GM18868 (cell line): ENCODE measurements around the gene EVA1C.
"Not testable (repeated sequence)": the region's sequence is repeated elsewhere in the genome, so short reads cannot be mapped to it uniquely, and the experiment has no call there.

ENCODE experiments used
- ATAC-seq: cut with Tn5 transposase; IDR thresholded peaks from one replicate; pipeline ENCODE4 v1.9.1; 2021; ENCODE audit warnings: mild to moderate bottlenecking, moderate library complexity; ENCODE audit not compliant: unreplicated experiment

The EVA1C gene

GRCh38 chr21:32523988-32524719 is 111.6 kb downstream of the EVA1C start:
- ATAC-seq, result no peak

- ATAC-seq, result no peak
Measured at GRCh38 chr21:32525282-32525681, 112.8 kb downstream of the EVA1C start.

- ATAC-seq, result no peak
Measured at GRCh38 chr21:32529679-32530078, 117.2 kb downstream of the EVA1C start.

GRCh38 chr21:32530809-32531208 is 118.3 kb downstream of the EVA1C start:
- not testable (repeated sequence) for ATAC-seq

- not testable (repeated sequence) for ATAC-seq
Measured at GRCh38 chr21:32531561-32531960, 119.1 kb downstream of the EVA1C start.

- ATAC-seq, result no peak
Measured at GRCh38 chr21:32532636-32533035, 120.1 kb downstream of the EVA1C start.

GRCh38 chr21:32533053-32533452 is 120.5 kb downstream of the EVA1C start:
- no peak for ATAC-seq

GRCh38 chr21:32533611-32534010 is 121.1 kb downstream of the EVA1C start:
- no peak for ATAC-seq

- no peak for ATAC-seq
Measured at GRCh38 chr21:32534113-32534512, 121.6 kb downstream of the EVA1C start.

- ATAC-seq, result no peak
Measured at GRCh38 chr21:32535612-32536011, 123.1 kb downstream of the EVA1C start.

DNA sequence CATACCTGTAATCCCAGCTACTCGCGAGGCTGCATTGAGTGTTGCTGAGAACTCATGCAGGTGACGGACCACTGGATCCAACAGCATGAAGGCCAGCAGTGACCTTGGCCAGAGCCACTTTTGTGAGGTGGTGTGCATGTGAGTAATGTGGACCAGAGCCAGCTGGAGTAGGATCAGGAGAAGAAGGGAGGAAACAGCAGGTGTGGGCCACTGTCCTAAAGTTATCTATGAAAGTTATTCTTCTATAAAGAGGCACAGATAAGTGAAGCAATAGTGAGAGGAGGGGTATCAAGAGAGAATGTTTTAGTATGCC is 125.0 kb downstream of the EVA1C start:
- ATAC-seq, result no peak

- ATAC-seq, result no peak
Measured at GRCh38 chr21:32538147-32538792, 125.8 kb downstream of the EVA1C start.

DNA sequence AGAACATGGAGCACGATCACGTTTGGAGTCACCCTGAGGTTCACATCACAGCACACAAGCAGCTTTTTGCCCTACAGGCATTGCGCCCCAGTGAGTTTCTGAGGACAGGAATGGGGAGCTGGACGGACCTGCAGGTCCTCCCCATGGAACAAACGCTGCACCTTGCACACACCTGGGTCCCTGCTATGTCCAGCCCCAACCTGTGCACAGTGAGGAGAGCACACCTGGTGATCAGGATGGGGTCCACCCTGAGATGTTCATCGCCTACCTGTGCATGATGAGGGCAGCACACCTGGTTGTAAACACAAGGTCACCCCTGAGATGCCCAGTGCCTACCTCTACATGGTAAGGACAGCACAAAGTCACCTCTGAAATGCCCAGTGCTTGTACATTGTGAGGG is 126.9 kb downstream of the EVA1C start:
- no peak for ATAC-seq

DNA sequence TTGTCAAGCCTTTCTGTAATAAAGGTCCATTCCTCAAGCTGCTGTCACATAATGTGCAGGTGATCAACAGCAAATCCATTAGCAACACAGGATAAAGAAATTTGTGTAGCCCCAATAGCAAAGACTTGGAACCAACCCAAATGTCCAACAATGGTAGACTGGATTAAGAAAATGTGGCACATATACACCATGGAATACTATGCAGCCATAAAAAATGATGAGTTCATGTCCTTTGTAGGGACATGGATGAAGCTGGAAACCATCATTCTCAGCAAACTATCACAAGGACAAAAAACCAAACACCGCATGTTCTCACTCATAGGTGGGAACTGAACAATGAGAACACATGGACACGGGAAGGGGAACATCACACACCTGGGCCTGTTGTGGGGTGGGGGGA is 130.6 kb downstream of the EVA1C start:
- not testable (repeated sequence) for ATAC-seq

DNA sequence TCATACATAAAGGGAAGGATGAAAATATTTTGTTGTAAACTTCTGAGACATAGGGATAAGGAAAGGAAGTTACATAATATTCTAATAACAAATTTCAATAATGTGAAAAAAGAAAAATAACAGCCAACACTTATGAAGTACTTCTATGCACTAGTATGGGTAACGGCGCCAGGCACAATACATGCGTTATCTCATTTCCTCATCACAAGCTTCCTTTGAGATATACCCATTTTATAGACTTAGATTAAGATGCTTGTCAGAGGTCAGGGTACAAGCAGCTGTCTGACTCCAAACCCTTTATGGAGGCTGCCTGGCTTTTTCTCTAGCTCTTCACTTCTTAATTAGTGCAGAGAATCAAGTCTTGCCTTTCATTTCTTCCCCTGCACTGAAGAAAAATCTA is 131.5 kb downstream of the EVA1C start:
- ATAC-seq, result no peak

GRCh38 chr21:32544697-32545096 is 132.2 kb downstream of the EVA1C start:
- no peak for ATAC-seq

DNA sequence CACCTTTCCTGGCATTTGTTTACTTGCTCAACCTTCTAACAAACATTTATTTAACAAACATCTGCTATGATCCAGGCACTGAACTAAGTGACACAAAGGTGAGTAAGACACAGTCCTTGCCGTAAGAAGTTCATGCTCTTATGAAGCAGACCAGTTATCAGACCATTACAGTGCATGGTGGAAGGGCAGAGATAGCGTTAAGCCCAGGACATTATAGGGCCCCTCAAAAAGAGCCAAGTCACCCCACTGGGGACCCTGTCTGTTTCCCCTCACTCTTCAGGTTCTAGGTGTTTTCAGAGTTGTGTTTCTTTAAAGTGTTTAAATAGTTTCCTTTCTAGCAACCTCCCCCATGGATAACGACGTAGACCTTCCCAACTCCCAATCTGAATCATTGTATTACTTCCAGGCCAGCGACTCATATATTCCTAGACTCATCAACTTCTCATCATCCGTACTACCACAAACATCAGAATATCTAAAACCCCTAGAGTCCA is 133.5 kb downstream of the EVA1C start:
- ATAC-seq, result no peak

DNA sequence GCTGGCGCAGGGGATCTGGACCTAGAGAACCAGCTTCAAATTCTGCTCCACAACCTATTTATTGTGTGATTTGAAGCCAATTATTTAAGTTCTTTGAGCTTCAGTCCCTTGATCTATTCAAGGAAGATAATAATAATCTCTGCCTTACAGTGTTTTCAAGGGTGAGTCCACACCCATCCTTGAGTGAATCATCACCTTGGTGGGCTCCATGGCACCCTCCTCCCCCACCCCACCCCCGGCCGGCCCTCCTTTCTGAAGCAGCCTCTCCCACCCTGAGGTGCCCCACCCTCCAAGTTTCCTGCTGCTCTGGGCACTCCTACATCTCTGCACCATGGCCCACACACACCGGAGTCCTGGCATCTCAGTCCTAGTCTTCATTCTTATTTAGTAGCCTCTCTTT is 134.5 kb downstream of the EVA1C start:
- ATAC-seq, result no peak

GRCh38 chr21:32548978-32549377 is 136.5 kb downstream of the EVA1C start:
- no peak for ATAC-seq

DNA sequence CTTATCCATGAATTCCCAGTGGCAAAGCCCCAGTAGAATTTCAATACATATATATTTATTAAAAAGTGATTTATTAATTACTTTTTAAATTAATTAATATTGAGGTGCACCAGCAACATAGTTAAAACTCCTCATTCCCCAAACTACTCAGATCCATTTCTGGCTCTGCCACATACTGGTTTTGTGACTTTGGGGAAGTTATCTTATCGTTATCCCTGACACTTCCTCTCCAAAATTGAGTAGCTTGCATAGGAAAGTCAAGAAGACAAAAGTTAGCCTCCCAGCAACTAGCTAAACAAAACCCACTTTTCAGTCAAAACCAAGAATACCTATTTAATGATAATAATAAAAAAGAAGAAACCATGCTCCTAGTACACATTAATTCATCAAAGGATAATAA is 136.9 kb downstream of the EVA1C start:
- ATAC-seq, result no peak

GRCh38 chr21:32549886-32550285 is 137.4 kb downstream of the EVA1C start:
- no peak for ATAC-seq

- no peak for ATAC-seq
Measured at GRCh38 chr21:32554832-32555638, 142.5 kb downstream of the EVA1C start.
